ENCODE measurements around the gene EML1.

EML1 gene

GRCh38 chr14:99986396-99986795, 193.2 kb downstream of the EML1 start:
- DNase-seq (ENCODE audit: low read depth in 2 of 2, low spot score in 1 of 2), result no peak

DNA sequence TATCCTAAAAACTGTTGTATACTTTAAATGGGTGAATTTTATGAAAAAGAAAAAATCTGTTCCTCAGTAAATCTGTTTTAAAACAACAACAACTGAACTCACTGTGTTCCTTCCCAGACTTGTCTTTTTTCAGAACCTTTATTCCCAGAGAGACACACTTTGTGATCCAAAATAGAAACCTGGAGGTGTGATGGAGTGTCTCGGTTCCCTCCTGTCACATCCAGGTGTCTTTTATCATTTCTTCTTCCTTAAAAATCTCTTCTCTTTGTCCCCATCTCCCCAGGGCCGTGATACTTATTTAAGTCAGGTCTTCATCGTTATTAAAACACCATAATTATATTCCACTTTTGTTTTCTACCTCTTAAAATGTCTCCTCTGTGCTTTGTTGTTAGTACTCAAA, 195.8 kb downstream of the EML1 start:
- no peak for DNase-seq (ENCODE audit: low read depth in 2 of 2, low spot score in 1 of 2)

- no peak for DNase-seq (ENCODE audit: low read depth in 2 of 2, low spot score in 1 of 2)
These were observed 197.3 kb downstream of the EML1 start for GRCh38 chr14:99990268-99991170.

GRCh38 chr14:99991331-99991730, 198.1 kb downstream of the EML1 start:
- no peak for DNase-seq (ENCODE audit: low read depth in 2 of 2, low spot score in 1 of 2)
